Measurements from ENCODE around the gene TEN1.

TEN1 gene

DNA sequence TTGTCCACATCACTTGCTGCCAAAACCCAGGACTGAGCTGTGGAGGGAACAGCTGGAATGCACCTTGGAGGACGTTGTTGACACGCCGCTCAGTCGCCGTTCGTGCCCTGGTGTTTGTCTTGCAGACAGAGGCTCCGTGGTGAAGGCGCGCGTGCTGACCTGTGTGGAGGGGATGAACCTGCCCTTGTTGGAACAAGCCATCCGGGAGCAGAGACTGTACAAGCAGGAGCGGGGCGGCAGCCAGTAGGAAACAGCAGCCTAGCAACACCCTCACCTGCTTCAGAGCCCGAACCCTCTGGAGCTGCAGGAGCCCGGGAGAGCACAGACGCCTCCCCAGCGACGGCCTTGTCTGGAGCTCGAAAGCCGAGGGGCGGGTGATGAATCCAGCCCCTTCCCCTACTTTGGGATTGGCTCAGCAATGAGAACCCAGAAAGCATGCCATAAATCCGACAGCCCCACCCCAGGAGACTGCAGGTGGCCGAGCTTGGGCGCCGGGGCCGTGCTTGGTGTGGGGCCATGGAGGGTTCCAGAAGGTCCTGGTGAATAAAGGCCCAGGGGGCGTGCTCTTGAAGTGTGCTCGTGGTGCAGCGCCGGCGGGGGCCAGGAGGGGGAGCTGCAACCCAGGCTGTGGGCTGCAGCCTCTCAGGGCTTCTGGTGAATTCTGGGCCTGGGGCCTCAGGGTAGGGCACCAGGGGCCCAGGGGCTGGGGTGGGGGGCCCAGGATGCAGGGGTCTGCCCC is 21.1 kb downstream of the TEN1 start:
- DNase-seq (ENCODE audit: low read depth), result peak; percentile 53
- H3K4me3 ChIP-seq (ENCODE audit: low read depth, low read length), result no peak overlapping the region
- TF ChIP-seq, protein P1, sequence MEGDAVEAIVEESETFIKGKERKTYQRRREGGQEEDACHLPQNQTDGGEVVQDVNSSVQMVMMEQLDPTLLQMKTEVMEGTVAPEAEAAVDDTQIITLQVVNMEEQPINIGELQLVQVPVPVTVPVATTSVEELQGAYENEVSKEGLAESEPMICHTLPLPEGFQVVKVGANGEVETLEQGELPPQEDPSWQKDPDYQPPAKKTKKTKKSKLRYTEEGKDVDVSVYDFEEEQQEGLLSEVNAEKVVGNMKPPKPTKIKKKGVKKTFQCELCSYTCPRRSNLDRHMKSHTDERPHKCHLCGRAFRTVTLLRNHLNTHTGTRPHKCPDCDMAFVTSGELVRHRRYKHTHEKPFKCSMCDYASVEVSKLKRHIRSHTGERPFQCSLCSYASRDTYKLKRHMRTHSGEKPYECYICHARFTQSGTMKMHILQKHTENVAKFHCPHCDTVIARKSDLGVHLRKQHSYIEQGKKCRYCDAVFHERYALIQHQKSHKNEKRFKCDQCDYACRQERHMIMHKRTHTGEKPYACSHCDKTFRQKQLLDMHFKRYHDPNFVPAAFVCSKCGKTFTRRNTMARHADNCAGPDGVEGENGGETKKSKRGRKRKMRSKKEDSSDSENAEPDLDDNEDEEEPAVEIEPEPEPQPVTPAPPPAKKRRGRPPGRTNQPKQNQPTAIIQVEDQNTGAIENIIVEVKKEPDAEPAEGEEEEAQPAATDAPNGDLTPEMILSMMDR (conservative IDR thresholded peaks at IDR 0.05; ENCODE audit: low read depth, low read length), result peak; percentile 76

DNA sequence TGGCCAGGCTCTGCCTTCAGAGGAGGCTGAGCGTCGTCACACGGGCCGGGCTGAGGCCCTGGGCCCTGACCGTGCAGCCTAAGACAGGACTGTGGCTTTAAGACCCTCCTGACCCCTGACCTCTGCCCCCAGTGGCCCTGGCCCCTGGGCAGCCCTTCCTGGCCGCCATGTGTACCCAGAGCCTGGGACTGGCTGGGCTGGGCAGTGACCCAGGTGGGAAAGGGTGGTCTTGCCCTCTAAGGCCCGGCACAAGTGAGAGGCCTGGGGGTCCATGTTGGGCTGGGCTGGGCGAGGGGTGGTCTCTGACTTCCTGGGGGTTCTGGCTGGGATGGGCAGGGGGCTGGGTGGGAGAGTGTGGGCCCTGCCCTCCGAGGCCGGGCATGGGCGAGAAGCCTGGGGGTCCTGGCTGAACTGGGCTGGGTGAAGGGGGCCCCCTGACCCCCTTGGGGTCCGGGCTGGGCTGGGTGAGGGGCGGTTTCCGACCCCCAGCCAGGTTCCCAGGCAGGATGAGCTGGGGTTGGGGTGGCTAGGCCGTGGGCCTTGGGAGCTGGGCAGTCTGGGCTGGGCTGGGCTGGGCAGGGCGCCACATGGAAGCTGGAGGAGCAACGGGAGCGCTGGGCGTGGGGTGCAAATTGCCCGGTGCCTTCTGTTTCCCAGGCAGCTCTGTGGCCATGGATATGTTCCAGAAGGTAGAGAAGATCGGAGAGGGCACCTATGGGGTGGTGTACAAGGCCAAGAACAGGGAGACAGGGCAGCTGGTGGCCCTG is 21.9 kb downstream of the TEN1 start, which contains the start of gene CDK3:
TSS of gene CDK3 (plus strand) at position 101 of the 767 bp plus-strand sequence. CDS start at position 672, 571 bp downstream.
- TF ChIP-seq, protein P1 (conservative IDR thresholded peaks at IDR 0.05; ENCODE audit: low read depth, low read length), result no peak
- no peak for DNase-seq (ENCODE audit: low read depth)
- H3K4me3 ChIP-seq (ENCODE audit: low read depth, low read length), result no peak within 1 kb of the TSS

DNA sequence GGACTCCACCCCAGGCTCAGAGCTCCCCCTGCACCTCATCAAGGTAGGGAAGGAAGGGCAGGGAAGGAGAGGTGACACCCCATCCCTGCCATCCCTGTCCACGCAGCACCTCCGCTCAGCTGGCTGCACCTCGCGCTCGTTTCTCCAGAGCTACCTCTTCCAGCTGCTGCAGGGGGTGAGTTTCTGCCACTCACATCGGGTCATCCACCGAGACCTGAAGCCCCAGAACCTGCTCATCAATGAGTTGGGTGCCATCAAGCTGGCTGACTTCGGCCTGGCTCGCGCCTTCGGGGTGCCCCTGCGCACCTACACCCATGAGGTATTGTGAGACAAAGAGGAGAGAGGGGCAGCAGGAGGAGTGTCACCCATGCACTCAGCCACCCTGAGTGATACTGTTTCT is 23.1 kb downstream of the TEN1 start:
- DNase-seq (ENCODE audit: low read depth), result no peak
- no peak overlapping the region for H3K4me3 ChIP-seq (ENCODE audit: low read depth, low read length)
- TF ChIP-seq, protein P1 (conservative IDR thresholded peaks at IDR 0.05; ENCODE audit: low read depth, low read length), result no peak

GRCh38 chr17:76003915-76004314 is 24.9 kb downstream of the TEN1 start:
- DNase-seq (ENCODE audit: low read depth), result no peak
- H3K4me3 ChIP-seq (ENCODE audit: low read depth, low read length), result no peak overlapping the region
- TF ChIP-seq, protein P1 (conservative IDR thresholded peaks at IDR 0.05; ENCODE audit: low read depth, low read length), result no peak

- TF ChIP-seq, protein P1 (conservative IDR thresholded peaks at IDR 0.05; ENCODE audit: low read depth, low read length), result no peak
- no peak for DNase-seq (ENCODE audit: low read depth)
- no peak overlapping the region for H3K4me3 ChIP-seq (ENCODE audit: low read depth, low read length)
These were observed 25.8 kb downstream of the TEN1 start for GRCh38 chr17:76004750-76005262.

- peak; percentile 67 for DNase-seq (ENCODE audit: low read depth)
- H3K4me3 ChIP-seq (ENCODE audit: low read depth, low read length), result no peak overlapping the region
- TF ChIP-seq, protein P1 (conservative IDR thresholded peaks at IDR 0.05; ENCODE audit: low read depth, low read length), result peak; percentile 79
These were observed 26.5 kb downstream of the TEN1 start for GRCh38 chr17:76005263-76006149.
